Activated CD8-positive, alpha-beta memory T cell treated with anti-CD3 and anti-CD28 coated beads, Interleukin-2, amount 50 U/mL, for 24 hours (primary cell): ENCODE data around the gene KLF4.

Experiments used
- DNase-seq: peaks from one replicate; pipeline ENCODE4 v3.0.0-alpha.2; 2020; ENCODE audit errors: extremely low read depth

Gene KLF4

DNA sequence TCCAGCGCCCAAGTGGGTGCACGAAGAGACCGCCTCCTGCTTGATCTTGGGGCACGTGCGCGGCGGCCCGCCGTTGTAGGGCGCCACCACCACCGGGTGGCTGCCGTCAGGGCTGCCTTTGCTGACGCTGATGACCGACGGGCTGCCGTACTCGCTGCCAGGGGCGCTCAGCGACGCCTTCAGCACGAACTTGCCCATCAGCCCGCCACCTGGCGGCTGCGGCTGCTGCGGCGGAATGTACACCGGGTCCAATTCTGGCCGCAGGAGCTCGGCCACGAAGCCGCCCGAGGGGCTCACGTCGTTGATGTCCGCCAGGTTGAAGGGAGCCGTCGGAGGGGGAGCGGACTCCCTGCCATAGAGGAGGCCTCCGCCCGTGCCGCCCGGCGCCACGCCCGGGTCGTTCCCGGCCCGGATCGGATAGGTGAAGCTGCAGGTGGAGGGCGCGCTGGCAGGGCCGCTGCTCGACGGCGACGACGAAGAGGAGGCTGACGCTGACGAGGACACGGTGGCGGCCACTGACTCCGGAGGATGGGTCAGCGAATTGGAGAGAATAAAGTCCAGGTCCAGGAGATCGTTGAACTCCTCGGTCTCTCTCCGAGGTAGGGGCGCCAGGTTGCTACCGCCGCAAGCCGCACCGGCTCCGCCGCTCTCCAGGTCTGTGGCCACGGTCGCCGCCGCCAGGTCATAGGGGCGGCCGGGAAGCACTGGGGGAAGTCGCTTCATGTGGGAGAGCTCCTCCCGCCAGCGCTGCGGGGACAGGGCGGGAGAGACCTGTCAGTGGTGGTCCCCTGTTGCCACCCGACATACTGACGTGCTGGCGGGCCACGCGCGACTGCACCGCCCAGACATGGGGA lies 1.8 kb downstream of the KLF4 start:
- DNase-seq: no peak

DNA sequence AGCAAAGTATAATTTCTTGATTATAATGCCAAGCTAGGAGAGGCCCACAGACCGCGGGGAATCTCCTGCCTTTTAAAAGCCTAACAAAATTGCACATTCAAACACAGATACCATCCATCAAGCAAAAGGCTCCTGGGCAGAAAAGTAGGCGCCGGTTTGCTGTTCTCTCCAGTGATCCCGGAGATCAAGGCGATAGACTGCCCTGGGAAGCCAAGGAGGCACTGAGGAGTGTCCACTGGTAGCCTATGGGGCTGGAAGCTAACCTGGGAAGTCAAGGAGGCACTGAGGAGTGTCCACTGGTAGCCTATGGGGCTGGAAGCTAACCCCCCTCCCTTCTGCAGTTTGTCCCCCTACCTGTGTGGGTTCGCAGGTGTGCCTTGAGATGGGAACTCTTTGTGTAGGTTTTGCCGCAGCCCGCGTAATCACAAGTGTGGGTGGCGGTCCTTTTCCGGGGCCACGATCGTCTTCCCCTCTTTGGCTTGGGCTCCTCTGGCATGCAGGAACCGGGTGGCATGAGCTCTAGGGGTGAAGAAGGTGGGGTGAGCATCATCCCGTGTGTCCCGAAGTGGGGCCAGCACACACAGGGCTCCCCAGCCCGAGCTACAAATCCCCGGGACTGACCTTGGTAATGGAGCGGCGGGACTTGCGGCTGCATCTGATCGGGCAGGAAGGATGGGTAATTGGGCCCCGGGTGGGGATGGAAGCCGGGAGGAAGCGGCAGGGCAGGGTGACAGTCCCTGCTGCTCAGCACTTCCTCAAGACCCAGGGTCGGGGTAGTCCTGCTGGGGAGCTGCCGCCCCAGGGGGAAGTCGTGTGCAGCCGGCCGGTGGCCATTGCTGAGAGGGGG lies 2.7 kb downstream of the KLF4 start:
- DNase-seq: no peak

DNA sequence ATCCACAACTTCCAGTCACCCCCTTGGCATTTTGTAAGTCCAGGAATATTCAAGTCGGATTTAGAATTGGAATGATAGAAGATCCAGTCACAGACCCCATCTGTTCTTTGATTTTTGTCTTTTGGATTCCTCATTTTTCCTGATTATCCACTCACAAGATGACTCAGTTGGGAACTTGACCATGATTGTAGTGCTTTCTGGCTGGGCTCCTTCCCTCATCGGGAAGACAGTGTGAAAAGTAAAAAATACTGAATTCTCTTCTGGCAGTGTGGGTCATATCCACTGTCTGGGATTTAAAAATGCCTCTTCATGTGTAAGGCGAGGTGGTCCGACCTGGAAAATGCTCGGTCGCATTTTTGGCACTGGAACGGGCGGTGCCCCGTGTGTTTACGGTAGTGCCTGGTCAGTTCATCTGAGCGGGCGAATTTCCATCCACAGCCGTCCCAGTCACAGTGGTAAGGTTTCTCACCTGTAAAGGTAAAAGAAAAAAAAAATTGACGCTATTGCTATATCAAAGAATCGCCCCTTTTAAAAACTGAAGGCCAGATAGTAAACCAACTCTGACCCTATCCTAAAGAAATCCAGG lies 4.0 kb downstream of the KLF4 start:
- no peak for DNase-seq

DNA sequence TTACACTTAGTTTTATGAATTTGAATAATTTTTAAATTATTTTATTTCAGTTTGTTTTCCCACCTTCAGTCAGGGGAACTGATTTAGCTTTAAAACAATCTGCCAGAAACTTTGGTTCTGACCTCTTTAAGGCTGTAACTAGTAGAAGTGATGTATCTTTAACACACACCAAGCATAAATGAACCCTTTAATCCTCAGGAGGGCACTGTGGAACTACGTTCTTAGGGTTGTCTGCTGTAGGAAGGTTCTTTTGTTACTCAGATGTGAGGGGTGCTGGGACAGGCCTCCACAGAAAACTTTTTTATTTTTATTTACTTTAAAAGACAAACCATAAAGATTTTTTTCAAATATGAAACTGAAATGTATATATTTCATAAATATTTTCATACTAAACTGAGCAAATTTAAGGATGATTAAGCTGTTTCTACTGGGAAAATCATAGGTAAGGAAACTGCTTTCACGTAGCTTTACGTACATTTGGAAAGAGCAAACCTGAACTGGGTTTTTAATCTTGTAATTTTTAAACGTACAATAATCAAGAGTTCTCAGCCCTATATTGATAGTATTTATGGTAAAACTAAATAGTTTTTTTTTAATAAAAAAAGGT lies 5.3 kb downstream of the KLF4 start:
- DNase-seq: no peak

DNA sequence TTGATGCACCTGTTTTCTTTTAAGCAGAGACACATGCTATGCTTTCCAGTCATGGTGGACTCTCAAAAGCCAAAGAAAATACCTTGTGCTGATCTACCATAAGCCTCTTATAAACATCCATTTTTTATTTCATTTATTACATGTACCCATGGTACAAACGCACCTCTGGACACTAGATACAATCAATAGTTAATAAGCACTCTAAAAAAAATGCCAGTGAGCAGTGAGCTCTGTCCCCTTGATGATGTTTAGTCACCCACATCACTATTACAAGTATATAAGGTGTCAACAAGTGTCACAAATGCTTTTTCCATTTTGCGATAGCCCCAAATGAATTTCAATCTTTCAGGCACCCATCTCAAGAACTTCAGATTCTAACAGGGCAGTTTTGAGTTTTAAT lies 5.9 kb downstream of the KLF4 start:
- DNase-seq: no peak

DNA sequence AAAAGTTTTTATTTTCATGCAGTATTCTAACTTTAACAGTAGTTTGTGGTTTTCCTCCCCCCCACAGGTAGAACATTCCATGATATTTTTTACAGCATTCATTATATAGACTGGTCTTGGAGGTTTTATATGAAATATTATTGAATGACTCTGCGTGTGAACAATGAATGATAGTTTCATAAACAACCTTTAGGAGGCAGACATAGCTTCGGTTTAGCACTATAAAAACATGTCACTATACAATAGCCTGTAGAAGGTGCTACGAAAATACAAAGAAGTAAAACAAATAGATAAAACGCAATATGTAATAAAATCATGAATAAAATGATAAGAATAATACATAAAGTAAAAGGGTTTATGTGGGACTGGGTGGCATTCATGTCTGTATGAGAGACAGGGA lies 8.5 kb downstream of the KLF4 start:
- no peak for DNase-seq

DNA sequence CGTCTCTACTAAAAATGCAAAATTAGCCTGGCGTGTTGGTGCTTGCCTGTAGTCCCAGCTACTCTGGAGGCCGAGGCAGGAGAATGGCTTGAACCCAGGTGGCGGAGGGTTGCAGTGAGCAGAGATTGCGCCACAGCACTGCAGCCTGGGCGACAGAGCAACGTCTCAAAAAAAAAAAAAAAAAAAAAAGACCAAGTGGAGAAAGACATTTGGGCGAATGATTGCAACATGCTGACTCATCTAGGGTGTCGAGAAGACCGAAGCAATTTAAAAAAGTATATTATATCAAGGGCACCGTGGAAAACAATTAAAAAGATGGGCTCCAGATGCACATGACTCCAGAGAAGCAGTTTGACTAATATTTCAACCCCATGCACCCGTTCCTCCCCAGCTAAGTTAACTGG lies 9.2 kb downstream of the KLF4 start:
- no peak for DNase-seq

DNA sequence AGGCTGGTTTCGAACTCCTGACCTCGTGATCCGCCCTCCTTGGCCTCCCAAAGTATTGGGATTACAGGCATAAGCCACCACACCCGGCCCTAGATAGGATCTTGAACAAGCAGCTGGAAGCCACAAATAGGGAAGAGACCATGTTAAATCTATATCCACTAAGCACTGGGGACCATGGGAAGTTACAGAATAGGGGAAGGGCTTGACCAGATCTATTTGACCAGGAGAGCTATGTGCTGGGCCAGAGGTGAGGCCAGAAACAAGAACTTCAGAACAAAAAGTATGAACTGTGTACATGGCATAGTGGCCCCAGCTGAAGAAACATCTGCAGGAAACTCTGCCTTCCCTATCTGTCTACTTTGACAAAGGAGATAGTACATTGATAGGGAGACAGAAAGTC lies 10.8 kb downstream of the KLF4 start:
- no peak for DNase-seq

DNA sequence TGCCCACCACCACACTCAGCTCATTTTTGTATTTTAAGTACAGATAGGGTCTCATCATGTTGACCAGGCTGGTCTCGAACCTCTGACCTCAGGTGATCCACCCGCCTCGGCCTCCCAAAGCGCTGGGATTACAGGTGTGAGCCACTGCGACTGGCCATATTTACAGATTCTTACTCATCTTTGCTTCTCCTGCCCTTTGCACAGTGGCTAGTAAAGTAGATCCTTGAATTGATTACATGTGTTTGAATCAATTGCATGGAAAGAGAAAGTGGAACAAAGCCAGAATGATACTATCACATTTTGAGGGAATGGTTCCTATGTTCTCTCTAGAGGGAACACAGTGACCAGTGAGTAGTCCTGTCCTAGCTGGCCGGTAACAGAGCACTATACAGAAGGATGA lies 15.4 kb downstream of the KLF4 start:
- DNase-seq: no peak

DNA sequence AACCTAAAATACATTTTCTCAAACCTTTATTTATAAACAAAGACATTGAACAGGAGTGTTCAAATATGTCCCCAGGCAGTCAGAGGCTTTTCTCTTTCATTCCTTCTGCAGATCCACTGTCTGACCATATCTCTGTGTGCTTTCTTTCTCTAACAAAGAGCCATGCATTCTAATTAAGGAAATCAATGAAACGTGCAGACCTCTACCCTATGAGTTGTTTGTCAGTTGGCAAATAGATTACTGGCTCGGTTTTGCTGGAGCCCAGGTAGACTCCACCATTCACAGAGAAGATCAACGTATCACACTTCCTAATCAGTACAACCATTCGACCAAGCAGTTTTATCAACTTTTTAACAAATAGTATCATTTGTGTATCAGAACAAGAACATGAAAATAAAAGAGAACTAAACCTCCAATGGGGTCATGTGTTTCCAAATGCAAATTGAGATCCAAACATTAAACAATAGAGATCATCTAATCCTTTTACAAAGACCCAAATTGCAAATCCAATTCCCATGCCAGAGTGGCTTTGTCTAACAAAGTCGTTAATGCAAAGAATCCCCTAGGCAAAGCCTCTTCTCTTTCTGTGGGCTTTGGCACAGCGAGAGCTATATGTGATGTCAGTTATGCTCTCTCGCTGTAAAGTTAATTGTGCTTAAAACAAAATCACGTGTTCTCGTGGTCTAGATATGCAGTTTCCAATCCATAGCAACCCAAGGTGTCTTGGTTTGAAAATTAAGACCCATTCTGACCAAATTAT lies 16.8 kb downstream of the KLF4 start:
- no peak for DNase-seq

DNA sequence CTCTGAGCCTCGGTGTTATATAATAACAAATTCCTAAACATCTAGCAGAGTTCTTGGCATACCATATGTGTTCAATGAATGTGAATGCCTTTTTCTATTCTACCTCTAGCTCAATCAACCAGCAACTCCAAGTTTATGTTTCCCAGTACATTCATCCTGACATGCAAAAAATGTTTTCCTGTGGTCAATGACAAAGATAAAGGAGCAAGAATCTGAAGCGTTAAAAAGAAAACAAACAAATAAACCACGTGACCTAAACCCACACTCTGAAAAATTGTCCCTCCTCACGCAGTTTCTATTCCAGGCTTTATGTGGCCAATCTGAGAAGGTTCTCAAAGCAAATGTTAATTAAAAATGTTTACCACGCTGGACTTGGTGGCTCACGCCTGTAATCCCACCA lies 18.0 kb downstream of the KLF4 start:
- no peak for DNase-seq

DNA sequence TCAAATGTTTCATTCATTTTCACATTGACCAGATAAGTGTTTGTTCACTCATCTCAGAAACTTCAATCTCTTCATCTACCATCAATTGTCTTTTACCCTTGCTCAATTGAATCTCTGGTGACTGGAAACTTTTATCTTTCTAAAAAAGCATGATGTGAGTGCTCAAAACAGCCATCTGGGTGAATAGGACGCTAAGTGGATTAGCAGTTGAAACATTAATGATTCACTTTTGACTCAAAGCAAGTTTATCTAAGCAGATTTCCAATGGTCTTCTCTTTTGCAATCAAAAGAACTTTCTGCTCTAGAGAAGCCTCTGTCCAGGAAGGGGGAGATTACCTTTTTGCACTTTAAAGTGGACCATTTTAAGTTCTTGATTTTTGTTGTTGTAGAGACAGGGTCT lies 22.2 kb downstream of the KLF4 start:
- DNase-seq: no peak

DNA sequence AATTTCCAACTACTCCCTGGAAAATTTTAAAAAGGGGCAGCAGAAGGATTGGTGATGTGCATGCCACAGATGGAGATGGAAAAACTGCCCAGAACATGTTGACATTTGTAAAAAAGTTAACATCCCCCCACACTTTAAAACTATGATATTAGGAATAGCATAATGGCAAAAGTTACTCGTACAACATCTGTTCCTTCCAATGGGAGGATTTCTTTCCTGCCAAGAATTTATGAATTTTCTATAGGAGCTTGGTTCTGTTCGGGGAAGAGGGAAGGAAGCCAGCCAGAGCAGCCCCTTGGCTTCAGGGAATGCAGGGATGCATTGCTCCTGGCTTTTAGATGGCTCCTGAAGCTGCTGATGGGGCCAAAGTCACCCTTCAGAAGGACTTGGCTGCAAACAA lies 22.7 kb downstream of the KLF4 start:
- no peak for DNase-seq

DNA sequence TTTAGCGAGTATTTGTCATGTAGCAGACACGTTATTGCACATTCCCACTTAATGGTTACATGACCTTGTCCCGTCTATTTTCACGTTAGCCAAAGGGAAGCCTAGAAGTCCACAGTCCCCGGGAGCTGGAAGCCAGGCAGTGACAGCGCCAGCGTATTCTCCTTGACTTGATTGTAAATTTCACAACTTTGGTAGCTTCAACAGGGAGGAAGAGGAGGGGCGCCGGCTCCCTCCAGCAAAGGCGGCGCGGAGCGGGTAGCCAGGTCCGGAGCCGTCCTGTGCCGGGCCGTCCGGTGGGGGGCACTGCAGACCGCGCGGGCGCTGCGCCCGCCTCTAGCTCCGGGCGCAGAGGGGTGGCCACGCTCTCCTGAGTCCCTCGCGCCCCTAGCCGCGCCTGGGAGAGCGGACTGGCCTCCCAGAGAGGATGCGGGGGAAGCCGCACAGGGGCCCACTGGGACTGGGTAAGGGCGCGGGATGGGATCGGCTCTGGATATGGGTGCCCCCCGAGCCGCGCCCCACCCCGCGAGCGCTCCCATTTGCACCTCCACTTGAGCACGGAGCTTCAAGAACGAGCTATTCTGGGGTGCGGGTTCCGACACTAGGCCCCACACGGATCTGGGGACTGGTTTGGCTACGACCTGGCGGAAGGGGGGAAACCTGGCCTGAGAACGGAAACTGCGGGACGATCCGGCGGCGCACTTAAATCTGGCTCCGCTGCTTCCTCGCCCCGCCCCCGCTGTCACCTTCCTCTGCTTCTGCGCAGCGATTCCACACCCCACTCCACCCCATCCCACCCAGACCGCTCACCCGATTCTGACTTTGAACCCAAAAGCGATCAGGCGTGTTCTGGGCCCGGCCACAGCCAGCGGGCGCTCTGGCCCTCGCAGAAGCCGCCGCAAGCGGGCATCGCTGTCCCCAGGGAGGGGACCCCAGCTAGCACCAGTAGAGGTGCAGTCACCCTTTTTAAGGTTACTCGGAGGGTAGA lies 23.8 kb downstream of the KLF4 start:
- no peak for DNase-seq

DNA sequence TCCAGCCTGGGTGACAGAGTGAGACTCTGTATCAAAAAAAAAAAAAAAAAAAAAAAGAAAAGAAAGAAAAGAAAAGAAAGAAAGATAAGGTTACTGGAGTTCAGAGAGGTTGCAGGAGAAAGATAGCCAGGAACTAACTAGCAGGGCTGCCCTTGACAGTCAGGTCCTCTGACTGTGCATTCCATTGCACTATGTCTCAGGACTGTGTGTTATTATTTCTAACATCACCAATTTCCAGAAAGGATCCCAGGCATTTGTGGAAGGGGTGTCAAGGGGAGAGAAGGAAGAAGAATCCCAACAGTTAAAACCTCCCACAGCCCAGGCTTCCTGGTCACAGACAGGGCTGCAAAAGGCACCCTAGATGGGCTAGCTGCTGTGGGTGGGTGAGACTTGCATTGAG lies 25.1 kb downstream of the KLF4 start:
- no peak for DNase-seq

DNA sequence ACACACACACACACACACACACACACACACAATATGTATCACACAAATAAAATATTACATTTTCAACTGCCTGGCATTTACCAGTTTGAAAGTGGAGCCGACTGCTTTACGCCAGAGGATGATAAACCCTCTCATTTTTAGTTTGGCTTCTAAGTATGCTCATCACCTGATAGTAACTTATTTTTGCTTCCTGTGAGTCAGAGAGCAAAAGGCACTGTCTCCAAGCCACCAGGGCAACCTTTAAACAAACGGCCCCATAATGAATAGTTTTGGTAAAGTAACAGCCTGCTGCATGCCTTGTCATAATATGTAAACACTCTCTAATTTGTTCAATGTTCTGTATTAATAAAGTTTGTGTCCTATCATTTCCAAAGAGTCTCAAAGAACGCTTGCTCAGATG lies 26.9 kb downstream of the KLF4 start:
- no peak for DNase-seq

DNA sequence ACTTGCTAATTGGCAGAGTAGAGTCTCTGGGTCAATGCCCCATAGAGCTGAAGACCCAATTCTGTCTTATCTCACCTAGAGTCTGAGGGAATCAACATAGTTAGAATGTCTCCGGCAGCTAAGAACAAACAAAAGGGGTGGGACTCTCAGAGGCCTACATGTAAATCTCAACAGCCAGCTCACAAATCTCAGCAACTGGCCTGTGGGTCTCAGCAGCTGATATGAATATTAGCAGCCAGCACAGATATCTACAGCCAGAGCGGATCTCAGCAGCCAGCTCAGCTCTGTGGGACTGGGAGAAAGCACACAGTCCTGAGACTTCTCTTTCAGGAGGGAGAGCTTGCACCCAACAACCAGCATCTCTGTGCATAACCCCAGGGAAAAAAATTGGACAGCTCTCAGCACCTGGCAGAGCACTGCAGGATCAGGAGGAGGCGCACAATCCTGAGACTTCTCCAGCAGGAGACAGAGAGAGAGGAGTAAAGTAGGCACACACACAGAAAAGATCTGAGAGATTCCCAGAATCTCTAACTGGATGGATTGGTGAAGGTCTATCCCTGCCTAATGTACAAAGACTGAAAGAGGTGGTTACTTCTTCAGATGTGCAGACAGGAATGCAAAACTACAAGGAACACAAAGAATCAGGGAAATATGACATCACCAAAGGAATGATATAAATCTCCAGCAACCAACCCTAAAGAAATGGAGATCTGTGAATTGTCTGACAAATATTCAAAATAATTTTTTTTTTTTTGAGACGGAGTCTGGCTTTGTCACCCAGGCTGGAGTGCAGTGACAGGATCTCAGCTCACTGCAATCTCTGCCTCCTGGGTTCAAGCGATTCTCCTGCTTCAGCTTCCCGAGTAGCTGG lies 29.2 kb downstream of the KLF4 start:
- DNase-seq: no peak

DNA sequence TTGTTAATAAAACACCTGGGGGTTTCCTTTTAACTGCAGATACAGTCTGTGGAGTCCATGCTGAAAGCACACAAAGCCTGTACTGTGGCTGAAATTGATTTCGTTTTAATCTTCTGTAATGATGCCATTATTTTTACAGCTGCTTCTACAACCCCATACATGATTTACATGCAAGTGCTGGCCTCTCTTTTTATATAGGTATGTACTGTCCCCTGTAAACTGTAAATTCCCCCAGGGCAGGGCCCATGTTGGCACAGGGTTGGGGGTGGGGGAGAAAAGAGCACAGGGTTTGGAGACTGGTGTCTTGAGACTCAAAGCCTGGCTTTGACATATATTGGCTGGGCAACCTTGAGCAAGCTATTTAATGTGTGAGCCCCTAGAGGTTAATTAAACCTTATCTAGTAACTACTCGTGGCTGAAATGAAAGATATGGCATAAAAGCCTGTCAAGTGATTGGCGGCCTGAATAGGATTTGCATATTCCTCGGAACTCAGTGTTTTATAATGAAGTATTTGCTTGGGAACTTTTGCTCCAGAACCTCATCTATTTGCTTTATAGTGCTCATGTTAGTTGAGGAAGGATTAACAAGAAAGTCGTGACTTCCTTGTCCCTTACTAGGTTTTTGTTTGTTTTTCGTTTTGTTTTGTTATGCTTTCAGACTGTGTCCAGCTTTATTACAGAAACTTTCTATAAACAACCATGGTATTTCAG lies 34.0 kb downstream of the KLF4 start:
- no peak for DNase-seq

DNA sequence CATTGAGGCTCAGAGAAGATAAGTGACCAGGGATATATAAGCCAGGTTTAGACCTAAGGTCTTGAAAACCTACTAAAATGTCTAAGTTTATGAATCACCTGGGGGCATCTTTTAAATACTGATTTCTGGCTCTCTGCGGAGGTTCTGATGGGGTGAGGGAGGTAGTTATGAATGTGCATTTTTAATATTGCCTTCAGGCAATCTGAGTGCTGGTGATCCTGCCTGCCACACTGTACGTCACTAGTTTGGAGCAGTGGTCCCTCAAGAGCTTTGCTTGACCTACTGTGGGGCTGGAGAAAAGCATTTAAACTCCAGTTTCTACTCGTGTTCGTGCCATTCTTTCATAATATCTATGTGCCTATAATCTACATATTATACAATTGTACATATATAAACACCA lies 36.1 kb downstream of the KLF4 start:
- no peak for DNase-seq
